Measurements from ENCODE around the gene GHRH.

GHRH gene

DNA sequence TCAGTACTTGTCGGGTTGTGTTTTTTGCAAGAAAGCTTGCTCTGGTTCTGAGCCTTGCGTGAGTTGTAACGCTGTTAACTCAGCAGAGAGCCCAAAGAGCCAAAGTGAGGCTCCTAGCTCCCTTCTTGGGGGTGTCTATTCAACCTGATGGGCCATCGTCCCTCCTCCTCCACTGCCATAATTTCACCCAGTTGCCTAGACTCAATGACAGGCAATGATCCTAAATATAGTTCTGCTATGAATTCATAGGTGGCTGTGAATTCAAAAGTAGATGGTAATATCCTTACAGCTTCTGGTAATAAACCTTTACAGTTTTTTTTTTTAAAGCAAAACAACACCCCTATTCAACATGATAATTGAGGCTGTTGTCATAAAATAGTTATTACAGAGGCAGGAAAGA, 39.5 kb downstream of the GHRH start:
- DNase-seq = peak in 6 of 42 donors; percentile 17 to 45 (median 26)
- intact Hi-C loops (cut with DNase I) = no loop called here

DNA sequence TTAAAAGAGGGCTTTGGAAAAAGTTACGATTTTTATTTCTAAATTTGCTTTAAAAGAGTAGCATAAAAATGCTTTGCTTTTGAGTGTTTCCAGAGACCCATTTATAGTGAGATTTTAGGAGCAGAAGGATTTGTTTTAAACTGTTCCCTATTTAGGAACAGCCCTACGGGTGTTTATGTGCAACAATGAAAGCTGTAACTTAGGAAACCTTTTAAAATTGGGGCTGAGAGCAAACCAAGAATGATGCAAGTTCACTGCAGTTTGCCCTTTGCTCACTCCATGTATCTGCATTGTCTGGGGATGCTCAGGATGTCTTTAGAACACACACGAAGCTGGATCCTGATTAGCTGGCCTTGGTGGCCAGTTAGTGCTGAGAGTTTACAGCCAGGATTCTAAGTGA, 40.9 kb downstream of the GHRH start:
- DNase-seq = no peak

DNA sequence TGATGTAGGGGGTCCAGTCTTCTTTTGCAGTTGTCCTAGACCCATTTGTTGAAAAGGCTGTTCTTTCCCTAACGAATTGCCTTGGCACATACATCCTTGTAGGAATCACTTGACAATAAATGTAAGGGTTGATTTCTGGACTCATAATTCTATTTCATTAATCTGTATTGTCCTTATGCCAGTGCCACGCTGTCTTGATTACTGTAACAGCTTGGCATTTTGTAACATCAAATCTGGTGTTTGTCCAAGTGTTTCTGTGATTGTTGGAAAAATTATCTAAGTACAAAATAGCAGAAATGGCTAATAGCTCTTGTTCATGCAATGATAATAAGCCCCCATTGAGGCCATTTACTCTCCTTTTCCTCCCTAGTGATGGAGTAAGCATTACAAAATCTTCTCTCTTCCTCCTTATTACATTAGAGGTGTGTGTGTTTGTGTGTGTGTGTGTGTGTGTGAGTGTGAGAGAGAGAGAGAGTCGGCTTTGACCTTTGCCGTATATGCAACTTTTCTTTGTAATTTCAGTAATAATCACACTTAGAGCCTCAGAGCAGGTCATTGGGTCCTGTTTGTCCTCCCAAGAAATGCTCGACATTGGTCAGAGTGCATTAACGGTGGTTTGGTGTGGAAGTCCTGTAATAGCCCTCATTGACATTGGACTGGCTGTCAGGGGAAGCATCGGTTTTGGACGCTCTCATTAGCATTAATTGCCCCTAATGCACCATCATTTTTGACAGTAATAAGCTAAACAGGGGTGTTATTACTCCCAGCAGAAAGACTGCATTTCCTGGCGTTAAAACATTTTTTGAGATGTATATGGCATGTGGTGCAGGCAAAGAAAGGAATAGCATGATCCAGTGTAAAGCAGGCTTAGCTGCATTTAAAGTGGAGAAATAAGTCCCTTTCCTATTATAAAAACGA, 41.6 kb downstream of the GHRH start:
- intact Hi-C loops (cut with DNase I) = no loop called here
- no peak for DNase-seq

More for the DNA sequence above, 40.9 kb downstream of the GHRH start:
- intact Hi-C loops (cut with DNase I) = no loop called here

DNA sequence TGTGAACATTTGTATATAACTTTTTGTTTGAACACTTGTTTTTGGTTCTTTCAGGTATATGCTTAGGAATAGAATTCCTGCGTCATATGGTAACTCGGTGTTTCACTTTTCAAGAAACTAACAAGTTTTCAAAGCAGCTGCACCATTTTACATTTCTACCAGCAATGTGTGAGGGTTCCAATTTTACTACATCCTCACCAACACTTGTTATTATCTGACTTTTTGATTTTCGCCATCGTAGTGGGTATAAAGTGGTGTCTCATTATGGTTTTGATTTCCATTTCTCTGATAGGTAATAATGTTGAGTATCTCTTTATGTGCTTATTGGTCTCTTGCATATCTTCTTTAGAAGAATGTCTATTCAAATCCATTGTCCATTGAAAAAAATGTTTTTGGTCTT, 42.6 kb downstream of the GHRH start:
- intact Hi-C loops (cut with DNase I) = no loop called here
- DNase-seq = no peak

DNA sequence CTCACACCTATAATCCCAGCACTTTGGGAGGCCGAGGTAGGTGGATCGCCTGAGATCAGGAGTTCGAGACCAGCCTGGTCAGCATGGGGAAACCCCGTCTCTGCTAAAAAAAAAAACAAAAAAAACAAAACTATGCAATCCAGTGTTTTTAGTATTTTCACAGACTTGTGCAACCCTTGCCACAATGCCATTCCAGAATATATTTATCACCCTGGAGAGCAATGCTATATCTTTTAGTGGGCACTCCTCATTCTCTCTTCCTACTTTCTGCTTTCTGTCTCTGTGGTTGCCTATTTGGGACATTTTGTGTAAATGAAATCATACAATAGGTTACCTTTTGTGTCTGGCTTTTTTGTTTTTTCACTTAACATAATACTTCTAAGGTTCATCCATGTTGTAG, 43.2 kb downstream of the GHRH start:
- DNase-seq = no peak
- intact Hi-C loops (cut with DNase I) = no loop called here

DNA sequence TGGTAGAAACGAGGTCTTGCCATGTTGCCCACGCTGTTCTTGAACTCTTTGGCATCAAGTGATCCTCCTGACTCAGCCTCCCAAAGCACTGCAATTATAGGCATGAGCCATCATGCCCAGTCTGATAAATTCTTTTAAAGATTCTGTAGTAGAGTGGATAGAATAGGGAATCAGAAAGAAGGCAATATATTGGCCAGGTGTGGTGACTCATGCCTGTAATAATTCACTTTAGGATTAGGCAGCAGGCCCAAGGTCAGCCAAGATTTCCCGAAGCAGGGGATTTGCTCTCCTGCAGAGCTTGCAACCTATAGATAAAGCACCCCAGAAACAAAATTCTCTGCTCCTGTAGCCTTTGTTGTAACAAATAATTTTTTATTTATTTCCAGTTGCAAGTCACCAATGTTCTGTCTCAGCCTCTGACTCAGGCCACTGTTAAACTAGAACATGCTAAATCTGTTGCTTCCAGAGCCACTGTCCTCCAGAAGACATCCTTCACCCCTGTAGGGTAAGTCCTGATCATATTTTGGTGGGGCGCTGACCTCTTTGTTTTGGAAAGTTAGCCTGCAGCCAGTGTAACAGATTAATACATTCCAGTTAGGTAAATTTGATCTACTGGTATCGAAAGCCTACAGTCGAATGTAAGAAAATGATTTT, 51.8 kb downstream of the GHRH start:
- DNase-seq = no peak
- intact Hi-C loops (cut with DNase I) = no loop called here

DNA sequence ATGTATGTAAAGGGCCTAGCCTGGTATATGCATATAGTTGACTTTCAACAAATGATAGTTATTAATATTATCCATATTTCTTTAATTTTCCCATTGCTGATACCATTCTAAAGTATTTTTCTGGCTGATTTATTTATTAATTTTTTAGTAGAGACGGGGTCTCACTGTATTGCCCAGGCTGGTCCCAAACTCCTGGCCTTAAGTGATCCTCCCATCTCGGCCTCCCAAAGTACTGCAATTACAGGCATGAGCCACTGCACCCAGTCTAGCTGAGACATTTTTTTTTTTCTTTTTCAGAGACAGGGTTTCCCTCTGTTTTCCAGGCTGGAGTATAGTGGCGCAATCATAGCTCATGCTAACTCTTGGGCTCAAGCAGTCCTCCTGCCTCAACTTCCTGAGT, 52.4 kb downstream of the GHRH start:
- intact Hi-C loops (cut with DNase I) = no loop called here
- DNase-seq = no peak

DNA sequence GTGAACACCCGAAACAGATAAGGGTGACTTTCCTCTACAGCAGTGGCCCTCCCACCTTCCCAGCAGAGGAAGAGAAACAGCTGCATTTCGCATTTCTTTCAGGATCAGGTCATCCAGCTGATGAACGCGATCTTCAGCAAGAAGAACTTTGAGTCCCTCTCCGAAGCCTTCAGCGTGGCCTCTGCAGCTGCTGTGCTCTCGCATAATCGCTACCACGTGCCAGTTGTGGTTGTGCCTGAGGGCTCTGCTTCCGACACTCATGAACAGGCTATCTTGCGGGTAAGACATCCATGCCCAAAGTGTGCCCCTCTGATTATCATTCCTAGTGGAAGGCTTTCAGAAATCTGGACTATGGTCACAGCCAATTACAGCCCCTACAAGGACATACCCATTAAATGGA, 54.4 kb downstream of the GHRH start:
- no peak for DNase-seq
- intact Hi-C loops (cut with DNase I) = no loop called here

DNA sequence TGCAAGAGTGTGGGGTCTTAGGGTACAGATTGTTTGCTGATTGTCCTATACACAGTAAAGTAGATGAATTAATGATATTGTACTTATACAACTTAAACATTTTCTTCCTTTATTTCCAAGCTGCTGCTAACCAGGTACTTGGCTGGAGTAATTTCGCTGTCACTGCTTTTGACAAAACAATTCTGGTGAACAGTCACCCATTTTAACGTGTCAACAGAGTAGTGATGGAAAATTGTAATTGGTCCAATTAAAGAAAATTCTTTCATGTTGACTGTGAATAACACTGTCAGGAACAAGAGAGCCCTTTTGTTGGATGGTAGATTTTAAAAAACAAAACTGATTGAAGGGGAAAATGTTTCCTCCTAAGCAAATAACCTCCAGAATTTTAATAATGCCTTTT, 55.8 kb downstream of the GHRH start:
- intact Hi-C loops (cut with DNase I) = no loop called here
- DNase-seq = no peak

DNA sequence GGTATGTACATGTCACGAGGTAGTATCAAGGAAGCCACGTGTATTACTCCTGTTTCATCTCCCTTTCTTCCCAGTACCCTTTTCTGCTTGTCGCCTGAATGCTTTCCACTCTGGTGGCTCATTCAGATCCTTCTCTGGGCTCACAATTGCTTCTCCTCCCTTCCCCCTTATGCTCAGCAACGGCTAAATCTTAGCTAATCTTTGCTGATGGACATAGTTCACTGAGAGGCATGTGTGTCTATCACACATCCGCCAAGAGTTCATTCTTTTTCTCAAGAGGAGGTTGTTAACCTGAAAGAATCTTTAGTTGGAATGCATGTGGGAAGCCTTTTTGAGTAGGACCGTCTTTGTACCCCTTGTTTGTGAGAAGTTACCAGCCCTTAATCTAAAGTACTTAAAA, 56.5 kb downstream of the GHRH start:
- intact Hi-C loops (cut with DNase I) = no loop called here
- no peak for DNase-seq

DNA sequence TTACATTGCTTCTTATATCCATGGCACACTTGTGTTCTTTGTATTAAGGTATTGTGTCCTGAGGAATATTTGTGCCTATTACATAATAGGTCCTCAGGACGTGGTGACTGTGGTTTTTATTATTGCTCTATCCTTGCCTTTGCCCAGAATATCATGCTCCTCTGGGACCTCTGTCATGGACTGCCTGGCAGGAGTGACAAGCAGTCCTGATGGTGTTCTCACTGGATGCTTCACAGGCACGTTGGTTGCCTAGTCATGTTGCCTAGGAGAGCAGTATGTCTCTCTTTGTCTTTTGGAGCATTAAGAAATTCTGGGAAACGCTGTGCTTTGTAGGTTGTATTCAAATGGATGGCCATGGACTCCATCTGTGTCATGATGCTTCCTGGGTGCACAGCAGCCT, 57.6 kb downstream of the GHRH start:
- DNase-seq = no peak
- intact Hi-C loops (cut with DNase I) = no loop called here

DNA sequence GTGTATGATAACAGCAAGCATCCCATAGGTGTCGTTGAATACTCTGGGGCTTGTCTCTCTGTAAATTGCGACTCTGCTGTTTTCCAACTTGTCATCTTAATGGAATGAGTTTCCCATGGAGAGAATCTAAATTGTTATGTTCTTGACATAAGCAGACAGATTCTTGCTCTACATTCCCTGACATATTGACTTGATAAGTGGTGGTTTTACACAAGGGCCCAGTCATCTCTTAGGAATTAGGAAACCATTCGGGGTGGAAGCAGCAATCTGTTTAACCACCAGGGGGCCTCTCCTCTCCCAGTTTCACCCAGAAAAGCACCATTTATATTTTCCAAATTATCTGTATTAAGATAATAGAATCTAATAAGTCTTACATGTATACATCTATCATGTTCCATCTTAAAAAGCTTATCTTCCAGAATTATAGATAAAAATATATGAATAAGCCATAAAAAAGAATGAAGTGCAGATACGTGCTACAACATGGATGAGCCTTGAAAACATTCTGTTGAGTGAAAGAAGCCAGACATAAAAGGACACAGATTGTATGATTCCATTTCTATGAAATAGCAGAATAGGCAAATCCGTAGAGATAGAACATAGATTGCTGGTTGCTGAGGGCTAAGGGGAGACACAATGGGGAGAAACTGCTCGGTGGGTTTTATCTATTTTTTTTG, 59.2 kb downstream of the GHRH start:
- intact Hi-C loops (cut with DNase I) = no loop called here
- DNase-seq = peak in 26 of 42 donors; percentile 23 to 78 (median 46)

DNA sequence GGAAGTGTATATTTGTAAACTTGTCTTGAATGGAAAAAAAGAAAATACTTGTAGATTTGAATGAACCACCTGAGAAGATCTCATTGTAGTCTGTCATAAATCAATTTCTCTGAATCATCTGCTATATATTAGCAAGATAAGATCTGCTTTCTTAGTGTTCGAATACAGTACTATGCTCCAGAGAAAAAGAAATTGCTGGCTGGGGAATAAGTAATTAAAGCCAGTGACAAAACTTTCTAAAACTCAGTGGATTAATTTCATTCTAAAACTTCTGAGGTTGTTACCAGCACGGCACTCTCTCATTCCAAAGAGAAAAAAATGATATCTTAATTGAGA, 59.8 kb downstream of the GHRH start:
- intact Hi-C loops (cut with DNase I) = no loop called here
- DNase-seq = no peak
